Natural killer cell (primary cell): ENCODE results near the gene RNF34. TPM values are rescaled to one million over a fixed set of nuclear protein-coding genes. Genes with fewer than 3 reads are reported as not detected.
A peak's percentile ranks its signal among the peaks of the same experiment; 100 is the strongest.
"Not testable (repeated sequence)": the region's sequence is repeated elsewhere in the genome, so short reads cannot be mapped to it uniquely, and the experiment has no call there.

Experiments used
- ATAC-seq, 3 donors: fragments of 150-1000 bp in 2 of 3; fragments of 200-7000 bp in 1 of 3; cut with Tn5 transposase; 1 replicate in 1 of 3; 2 replicates in 2 of 3; pipeline ENCODE4 v1.10.0; 2021; ENCODE audit warnings: mild to moderate bottlenecking in 2 of 3, moderate library complexity in 2 of 3
- DNase-seq, 2 donors: peaks; one replicate each; pipeline versions ENCODE4 v3.0.0 to v3.0.0-alpha.2; 2013 to 2021; ENCODE audit warnings: mixed read lengths in 1 of 2
- H3K27ac ChIP-seq: one replicate; pipeline ENCODE4 v1.5.1; 2013; ENCODE audit warnings: mild to moderate bottlenecking, low read length
- H3K27me3 ChIP-seq: one replicate; pipeline ENCODE4 v1.6.1; 2013; ENCODE audit warnings: low read length; ENCODE audit not compliant: control insufficient read depth, insufficient read depth
- H3K36me3 ChIP-seq: one replicate; pipeline ENCODE4 v1.6.1; 2013; ENCODE audit warnings: low read length; ENCODE audit not compliant: control insufficient read depth, insufficient read depth
- H3K4me1 ChIP-seq: one replicate; pipeline ENCODE4 v1.6.1; 2013; ENCODE audit warnings: low read length; ENCODE audit not compliant: control insufficient read depth, insufficient read depth
- H3K4me3 ChIP-seq: one replicate; pipeline ENCODE4 v1.5.1; 2013; ENCODE audit warnings: low read length
- H3K9me3 ChIP-seq: one replicate; pipeline ENCODE4 v1.6.1; 2013; ENCODE audit warnings: low read length; ENCODE audit not compliant: control insufficient read depth, insufficient read depth
- H3K27ac Mint-ChIP-seq, 2 donors: one replicate each; pipeline ENCODE4 v1.8.0; 2022; ENCODE audit warnings: mild to moderate bottlenecking in 2 of 2, mixed read lengths in 2 of 2, moderate library complexity in 1 of 2
- H3K27me3 Mint-ChIP-seq, 2 donors: one replicate each; pipeline ENCODE4 v1.8.0; 2022; ENCODE audit warnings: low read depth in 2 of 2, mixed read lengths in 2 of 2
- H3K36me3 Mint-ChIP-seq: one replicate; pipeline ENCODE4 v1.8.0; 2022; ENCODE audit warnings: mixed read lengths
- H3K4me1 Mint-ChIP-seq, 2 donors: one replicate each; pipeline ENCODE4 v1.8.0; 2022; ENCODE audit warnings: mixed read lengths in 2 of 2
- H3K4me3 Mint-ChIP-seq: one replicate; pipeline ENCODE4 v1.8.0; 2022; ENCODE audit warnings: mild to moderate bottlenecking, moderate library complexity, mixed read lengths
- H3K9me3 Mint-ChIP-seq, 2 donors: one replicate each; pipeline ENCODE4 v1.8.0; 2022; ENCODE audit warnings: mixed read lengths in 2 of 2
- CTCF ChIP-seq: fragments of 200-600 bp; IDR thresholded peaks from one replicate; pipeline ENCODE4 v1.8.0; 2022; ENCODE audit warnings: antibody characterized with exemption
- WGBS: methylation state at CpG from one replicate; pipeline ENCODE4 v1.1.7; 2013; ENCODE audit warnings: missing lambda C conversion rate; ENCODE audit not compliant: insufficient coverage; 5-methylcytosine and 5-hydroxymethylcytosine counted together
- intact Hi-C: fragments of 100-400 bp; cut with micrococcal nuclease; formaldehyde crosslinking; loops from one replicate; pipeline ENCODE4 v1.14.2; 2022
- total RNA-seq, 4 donors: library from RNA; stranded (reverse); fragments of 120-200 nt in 1 of 4; gene quantifications; one replicate each; pipeline versions ENCODE4 v1.2.3 to v1.2.4, GENCODE V29; 2013 to 2022

RNF34 gene
- total RNA-seq, 3 donors from 2014 or later (not counting 1 experiment from before 2014, with no cell fraction given), result 62.3 to 78.4 (median 73.4) TPM

GRCh38 chr12:121373755-121374154, 26.2 kb upstream of the RNF34 start:
- WGBS, result 58% methylated on average over 6 of the region's 6 CpGs
- H3K4me1 Mint-ChIP-seq, result no peaks in the 10 kb centered on the region
- TF ChIP-seq CTCF, result no peak
- H3K27me3 Mint-ChIP-seq, result peaks cover 0 to 2% of the 10 kb centered on the region in 2 donors
- H3K36me3 Mint-ChIP-seq, result no peaks in the 10 kb centered on the region
- no peak overlapping the region for H3K27ac Mint-ChIP-seq
- H3K4me3 Mint-ChIP-seq, result no peak overlapping the region
- H3K4me3 ChIP-seq, result no peak overlapping the region
- no peak overlapping the region for H3K27ac ChIP-seq
- H3K27me3 ChIP-seq, result no peaks in the 10 kb centered on the region
- no peaks in the 10 kb centered on the region for H3K36me3 ChIP-seq
- H3K4me1 ChIP-seq, result peaks cover 8% of the 10 kb centered on the region
- H3K9me3 Mint-ChIP-seq, result no peaks in the 10 kb centered on the region
- H3K9me3 ChIP-seq, result no peaks in the 10 kb centered on the region
- intact Hi-C loops, result no loop called here
- ATAC-seq (peak; percentile 64 to 86 (median 81)), DNase-seq (no peak)

GRCh38 chr12:121374336-121374735, 25.6 kb upstream of the RNF34 start:
- H3K4me3 Mint-ChIP-seq, H3K36me3 ChIP-seq, ATAC-seq, H3K27me3 Mint-ChIP-seq, intact Hi-C loops, H3K27ac Mint-ChIP-seq, H3K4me3 ChIP-seq, H3K27me3 ChIP-seq, H3K9me3 ChIP-seq, H3K9me3 Mint-ChIP-seq, H3K36me3 Mint-ChIP-seq, H3K4me1 Mint-ChIP-seq, H3K4me1 ChIP-seq, H3K27ac ChIP-seq, DNase-seq: not testable (repeated sequence)
- WGBS, result 97% methylated on average over 22 of the region's 23 CpGs

- H3K9me3 ChIP-seq, H3K4me1 Mint-ChIP-seq, H3K4me3 Mint-ChIP-seq, H3K27ac ChIP-seq, H3K36me3 ChIP-seq, intact Hi-C loops, ATAC-seq, H3K36me3 Mint-ChIP-seq, H3K4me3 ChIP-seq, H3K9me3 Mint-ChIP-seq, H3K27me3 Mint-ChIP-seq, H3K27ac Mint-ChIP-seq, H3K27me3 ChIP-seq, DNase-seq, H3K4me1 ChIP-seq: not testable (repeated sequence)
- WGBS, result 83% methylated on average over 14 of the region's 14 CpGs
Measured at GRCh38 chr12:121374945-121375584, 24.9 kb upstream of the RNF34 start.

- TF ChIP-seq CTCF, result no peak
- Histone ChIP-seq H3K27ac (no peak overlapping the region), H3K4me3 (no peak overlapping the region), H3K4me1 (peaks cover 8% of the 10 kb centered on the region), H3K27me3 (no peaks in the 10 kb centered on the region), H3K36me3 (no peaks in the 10 kb centered on the region), H3K9me3 (no peaks in the 10 kb centered on the region)
- no peaks in the 10 kb centered on the region for H3K4me1 Mint-ChIP-seq
- no peak overlapping the region for H3K4me3 Mint-ChIP-seq
- no peaks in the 10 kb centered on the region for H3K9me3 Mint-ChIP-seq
- 94% methylated on average over 5 of the region's 8 CpGs for WGBS
- DNase-seq (no peak), ATAC-seq (no peak)
- H3K27me3 Mint-ChIP-seq, result peaks cover 0 to 2% of the 10 kb centered on the region in 2 donors
- H3K27ac Mint-ChIP-seq, result no peak overlapping the region
- intact Hi-C loops, result no loop called here
- no peaks in the 10 kb centered on the region for H3K36me3 Mint-ChIP-seq
Measured at GRCh38 chr12:121376754-121377697, 22.9 kb upstream of the RNF34 start.
